ENCODE data around the gene IL3.

DNA sequence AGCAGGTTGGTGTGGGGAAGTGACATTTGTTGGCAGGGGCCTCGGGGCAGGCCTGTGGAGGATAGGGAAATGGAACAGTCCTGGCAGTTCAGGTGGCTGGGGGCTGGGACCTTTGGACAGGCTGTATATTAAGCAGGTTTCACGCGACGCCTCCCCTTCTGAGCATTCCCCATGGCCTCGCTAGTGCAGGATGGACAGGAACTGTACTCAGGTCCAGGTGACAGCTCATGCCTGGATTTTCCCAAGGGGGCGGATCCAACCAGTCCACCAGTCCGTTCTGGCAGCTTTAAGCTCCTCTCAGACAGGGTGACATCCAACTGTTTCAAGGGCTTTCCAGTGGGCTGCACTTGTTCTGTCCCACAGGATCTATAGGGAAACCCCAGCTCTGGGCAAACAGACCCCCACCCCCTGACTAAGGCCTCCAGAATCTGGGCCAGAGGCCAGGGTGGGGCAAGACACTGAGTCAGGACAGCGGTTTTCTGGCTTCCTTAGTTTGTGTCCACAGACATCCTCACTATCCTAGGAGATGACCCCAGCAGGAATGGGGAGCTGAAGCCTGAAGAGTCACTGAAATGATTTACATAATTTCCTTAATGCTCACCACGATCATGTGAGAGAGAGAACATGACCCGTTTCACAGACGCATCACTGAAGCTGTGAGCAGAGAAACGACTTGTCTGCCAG lies 34.1 kb downstream of the IL3 start:
- TF ChIP-seq, protein P1, sequence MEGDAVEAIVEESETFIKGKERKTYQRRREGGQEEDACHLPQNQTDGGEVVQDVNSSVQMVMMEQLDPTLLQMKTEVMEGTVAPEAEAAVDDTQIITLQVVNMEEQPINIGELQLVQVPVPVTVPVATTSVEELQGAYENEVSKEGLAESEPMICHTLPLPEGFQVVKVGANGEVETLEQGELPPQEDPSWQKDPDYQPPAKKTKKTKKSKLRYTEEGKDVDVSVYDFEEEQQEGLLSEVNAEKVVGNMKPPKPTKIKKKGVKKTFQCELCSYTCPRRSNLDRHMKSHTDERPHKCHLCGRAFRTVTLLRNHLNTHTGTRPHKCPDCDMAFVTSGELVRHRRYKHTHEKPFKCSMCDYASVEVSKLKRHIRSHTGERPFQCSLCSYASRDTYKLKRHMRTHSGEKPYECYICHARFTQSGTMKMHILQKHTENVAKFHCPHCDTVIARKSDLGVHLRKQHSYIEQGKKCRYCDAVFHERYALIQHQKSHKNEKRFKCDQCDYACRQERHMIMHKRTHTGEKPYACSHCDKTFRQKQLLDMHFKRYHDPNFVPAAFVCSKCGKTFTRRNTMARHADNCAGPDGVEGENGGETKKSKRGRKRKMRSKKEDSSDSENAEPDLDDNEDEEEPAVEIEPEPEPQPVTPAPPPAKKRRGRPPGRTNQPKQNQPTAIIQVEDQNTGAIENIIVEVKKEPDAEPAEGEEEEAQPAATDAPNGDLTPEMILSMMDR (IDR thresholded peaks at IDR 0.05; ENCODE audit: insufficient read depth, low read depth, low read length) = no peak
- no peak for TF ChIP-seq EZH2 (IDR thresholded peaks at IDR 0.05; ENCODE audit: insufficient read depth, low read length)
